OCI-LY7 (cell line): ENCODE results near the gene TRIM71. TPM values are rescaled to one million over a fixed set of nuclear protein-coding genes. Genes with fewer than 3 reads are reported as not detected.
"Not testable (repeated sequence)": the region's sequence is repeated elsewhere in the genome, so short reads cannot be mapped to it uniquely, and the experiment has no call there.

Source experiments
- BruUV-seq: library from RNA; stranded (reverse); fragments of 400-500 nt; replicated peaks from 2 replicates; lab custom pipeline; 2021; lab: Mats Ljungman, UMichigan
- CTCF ChIA-PET: fragments of 300-600 bp; sonication (Branson Sonifier 250); formaldehyde crosslinking; loops from one replicate; lab custom pipeline; 2022; ENCODE audit warnings: antibody characterized with exemption; ENCODE audit not compliant: unreplicated experiment; lab: Charles Lee
- POLR2A ChIA-PET: fragments of 300-600 bp; sonication (Branson Sonifier 250); formaldehyde crosslinking; loops from one replicate; lab custom pipeline; 2022; ENCODE audit warnings: antibody characterized with exemption; lab: Charles Lee
- DNase-seq: peaks from one replicate; pipeline ENCODE4 v3.0.0-alpha.2; 2015; ENCODE audit warnings: low spot score
- H2AFZ ChIP-seq: fragments of 200-600 bp; sonication (generic), shearing (Covaris generic); 2 replicates; pipeline ENCODE4 v1.6.1; 2014; ENCODE audit warnings: mild to moderate bottlenecking, antibody characterized with exemption, low read length, moderate library complexity
- H3K27ac ChIP-seq: fragments of 200-600 bp; sonication (generic); 2 replicates; pipeline ENCODE4 v1.5.1; 2014; ENCODE audit warnings: mixed run types, low read depth, mild to moderate bottlenecking, moderate library complexity, low read length, inconsistent platforms; ENCODE audit not compliant: poor library complexity, severe bottlenecking
- H3K36me3 ChIP-seq: fragments of 200-600 bp; sonication (generic); 2 replicates; pipeline ENCODE4 v1.6.1; 2014; ENCODE audit warnings: mild to moderate bottlenecking, antibody characterized with exemption, low read length, moderate library complexity, mixed read lengths; ENCODE audit not compliant: insufficient read depth
- H3K4me1 ChIP-seq: fragments of 200-600 bp; sonication (generic); 2 replicates; pipeline ENCODE4 v1.5.1; 2014; ENCODE audit warnings: mild to moderate bottlenecking, low read length; ENCODE audit not compliant: insufficient read depth, poor library complexity, severe bottlenecking
- H3K4me2 ChIP-seq: fragments of 200-600 bp; sonication (generic); 2 replicates; pipeline ENCODE4 v1.6.1; 2014; ENCODE audit warnings: mild to moderate bottlenecking, low read length
- H3K4me3 ChIP-seq: fragments of 200-600 bp; sonication (generic); 2 replicates; pipeline ENCODE4 v1.5.1; 2014; ENCODE audit warnings: mild to moderate bottlenecking, low read depth, low read length; ENCODE audit not compliant: poor library complexity, severe bottlenecking
- H3K79me2 ChIP-seq: fragments of 200-600 bp; sonication (generic); 2 replicates; pipeline ENCODE4 v1.6.1; 2016; ENCODE audit warnings: low read depth, mild to moderate bottlenecking, low read length, moderate library complexity, mixed read lengths; ENCODE audit not compliant: insufficient read depth
- H3K9me2 ChIP-seq: fragments of 200-600 bp; sonication (generic); 2 replicates; pipeline ENCODE4 v1.6.1; 2016; ENCODE audit warnings: mild to moderate bottlenecking, low read length, mixed read lengths; ENCODE audit not compliant: insufficient read depth
- H3K9me3 ChIP-seq: fragments of 200-600 bp; sonication (generic); 2 replicates; pipeline ENCODE4 v1.6.1; 2014; ENCODE audit warnings: mild to moderate bottlenecking, mixed run types, low read length, mixed read lengths
- H4K20me1 ChIP-seq: fragments of 200-600 bp; sonication (generic); 2 replicates; pipeline ENCODE4 v1.6.1; 2014; ENCODE audit warnings: mild to moderate bottlenecking, antibody characterized with exemption, low read length, moderate library complexity, mixed read lengths; ENCODE audit not compliant: insufficient read depth
- EZH2phosphoT487 ChIP-seq: fragments of 200-600 bp; sonication (generic); IDR thresholded peaks from 2 replicates; pipeline ENCODE4 v1.6.1; 2018; ENCODE audit warnings: low read depth, borderline replicate concordance, mild to moderate bottlenecking, mixed run types, antibody characterized with exemption, low read length, moderate library complexity, mixed read lengths
- intact Hi-C: fragments of 100-400 bp; cut with micrococcal nuclease; formaldehyde crosslinking; loops from one replicate; pipeline ENCODE4 v1.10.0; 2022; ENCODE audit not compliant: unreplicated experiment
- total RNA-seq, 2 experiments: library from RNA; depleted of rRNA in 1 of 2; stranded (reverse); fragments of >200 nt in 1 of 2; shearing (Covaris generic) in 1 of 2; gene quantifications; 2 replicates each; pipeline ENCODE4 v1.2.3, GENCODE V29; 2014 to 2022
- TF ChIP-seq, protein P1 (sequence below): fragments of 200-600 bp; sonication (generic); conservative IDR thresholded peaks from 2 replicates; pipeline ENCODE4 v1.5.1; 2014; ENCODE audit warnings: mild to moderate bottlenecking, antibody characterized with exemption, low read length, moderate library complexity, mixed read lengths

TRIM71 gene
- total RNA-seq, 2 experiments from 2014 or later = not detected

DNA sequence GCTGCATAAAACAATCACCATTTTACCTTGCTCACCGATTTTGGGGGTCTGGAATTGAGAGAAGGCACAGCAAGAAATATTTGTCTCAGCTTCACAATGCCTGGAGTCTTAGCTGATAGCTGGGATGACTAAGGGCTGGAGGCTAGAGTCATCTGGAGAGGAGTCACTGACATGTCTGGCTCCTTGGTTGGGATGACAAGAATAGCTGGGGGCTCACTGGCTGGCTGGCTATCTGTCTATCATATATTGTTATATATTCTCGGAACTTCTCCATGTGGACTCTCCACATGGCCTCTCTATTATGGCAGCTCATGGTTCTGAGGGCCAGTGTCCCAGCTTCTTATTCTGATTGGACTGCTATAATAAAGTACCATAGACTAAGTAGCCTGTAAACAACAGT lies 20.0 kb upstream of the TRIM71 start:
- POLR2A ChIA-PET = interaction anchor here (0.6 kb wide), 1 partner anchor 108 kb away, joined by 3 read pairs; no protein-coding TSS in a partner anchor
- CTCF ChIA-PET = no interaction called here
- no peak for DNase-seq
- no peaks in the 10 kb centered on the region for H3K9me2 ChIP-seq
- H3K4me2 ChIP-seq = no peak overlapping the region
- H3K4me1 ChIP-seq = no peaks in the 10 kb centered on the region
- TF ChIP-seq EZH2phosphoT487 = no peak
- TF ChIP-seq, protein P1, sequence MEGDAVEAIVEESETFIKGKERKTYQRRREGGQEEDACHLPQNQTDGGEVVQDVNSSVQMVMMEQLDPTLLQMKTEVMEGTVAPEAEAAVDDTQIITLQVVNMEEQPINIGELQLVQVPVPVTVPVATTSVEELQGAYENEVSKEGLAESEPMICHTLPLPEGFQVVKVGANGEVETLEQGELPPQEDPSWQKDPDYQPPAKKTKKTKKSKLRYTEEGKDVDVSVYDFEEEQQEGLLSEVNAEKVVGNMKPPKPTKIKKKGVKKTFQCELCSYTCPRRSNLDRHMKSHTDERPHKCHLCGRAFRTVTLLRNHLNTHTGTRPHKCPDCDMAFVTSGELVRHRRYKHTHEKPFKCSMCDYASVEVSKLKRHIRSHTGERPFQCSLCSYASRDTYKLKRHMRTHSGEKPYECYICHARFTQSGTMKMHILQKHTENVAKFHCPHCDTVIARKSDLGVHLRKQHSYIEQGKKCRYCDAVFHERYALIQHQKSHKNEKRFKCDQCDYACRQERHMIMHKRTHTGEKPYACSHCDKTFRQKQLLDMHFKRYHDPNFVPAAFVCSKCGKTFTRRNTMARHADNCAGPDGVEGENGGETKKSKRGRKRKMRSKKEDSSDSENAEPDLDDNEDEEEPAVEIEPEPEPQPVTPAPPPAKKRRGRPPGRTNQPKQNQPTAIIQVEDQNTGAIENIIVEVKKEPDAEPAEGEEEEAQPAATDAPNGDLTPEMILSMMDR = no peak
- H3K27ac ChIP-seq = no peak overlapping the region
- no TSS peak for BruUV-seq
- no peak overlapping the region for H3K4me3 ChIP-seq
- intact Hi-C loops = no loop called here
- no peaks in the 10 kb centered on the region for H4K20me1 ChIP-seq
- H3K79me2 ChIP-seq = no peaks in the 10 kb centered on the region
- no peaks in the 10 kb centered on the region for H3K9me3 ChIP-seq
- no peaks in the 10 kb centered on the region for H3K36me3 ChIP-seq
- H2AFZ ChIP-seq = no peak overlapping the region

DNA sequence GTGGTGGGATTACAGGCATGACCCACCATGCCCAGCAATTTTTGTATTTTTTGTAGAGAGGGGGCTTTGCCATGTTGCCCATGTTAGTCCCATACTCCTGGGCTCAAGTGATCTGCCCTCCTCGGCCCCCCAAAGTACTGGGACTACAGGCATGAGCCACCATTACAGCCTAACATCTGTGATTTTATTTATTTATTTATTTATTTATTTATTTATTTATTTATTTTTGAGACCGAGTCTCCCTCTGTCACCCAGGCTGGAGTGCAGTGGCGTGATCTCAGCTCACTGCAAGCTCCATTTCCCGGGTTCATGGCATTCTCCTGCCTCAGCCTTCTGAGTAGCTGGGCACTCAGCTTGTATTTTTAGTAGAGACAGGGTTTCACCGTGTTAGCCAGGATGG lies 16.4 kb upstream of the TRIM71 start:
- H3K4me1 ChIP-seq, H3K36me3 ChIP-seq, H4K20me1 ChIP-seq, H3K9me3 ChIP-seq, CTCF ChIA-PET, BruUV-seq, H3K79me2 ChIP-seq, H3K4me3 ChIP-seq, intact Hi-C loops, H3K27ac ChIP-seq, DNase-seq, H3K4me2 ChIP-seq, H3K9me2 ChIP-seq, H2AFZ ChIP-seq: not testable (repeated sequence)
- POLR2A ChIA-PET = interaction anchor here (0.6 kb wide), 1 partner anchor 328 kb away, joined by 3 read pairs; no protein-coding TSS in a partner anchor

DNA sequence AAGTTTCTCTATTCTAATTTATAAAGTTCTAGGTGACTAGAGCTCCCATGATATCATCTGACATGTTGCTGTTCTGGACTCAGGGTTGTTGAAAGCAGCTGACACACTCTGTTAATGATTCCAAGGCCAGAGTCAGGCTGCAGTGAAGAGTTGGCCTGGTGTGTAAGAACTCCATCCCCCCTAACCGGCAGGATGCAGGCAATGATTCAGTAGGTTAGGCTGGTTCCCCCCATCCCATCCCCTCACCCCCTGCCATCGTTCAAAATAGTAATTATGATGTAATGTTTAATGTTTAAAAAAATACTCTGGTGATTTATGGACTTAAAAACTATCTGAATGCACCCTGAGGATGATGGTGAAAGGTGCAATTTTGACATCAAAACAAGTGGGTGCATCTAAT lies 4.6 kb upstream of the TRIM71 start:
- peaks cover 4% of the 10 kb centered on the region for H3K4me1 ChIP-seq
- H3K4me3 ChIP-seq = no peak overlapping the region
- no peak overlapping the region for H3K27ac ChIP-seq
- TF ChIP-seq EZH2phosphoT487 = no peak
- TF ChIP-seq, protein P1 = no peak
- H3K36me3 ChIP-seq = no peaks in the 10 kb centered on the region
- H3K9me2 ChIP-seq = no peaks in the 10 kb centered on the region
- no peaks in the 10 kb centered on the region for H4K20me1 ChIP-seq
- intact Hi-C loops = no loop called here
- no peak overlapping the region for H2AFZ ChIP-seq
- ChIA-PET CTCF (interaction anchor here (0.6 kb wide), 1 partner anchor 106 kb away, joined by 3 read pairs; no protein-coding TSS in a partner anchor), POLR2A (no interaction called here)
- no peak for DNase-seq
- H3K9me3 ChIP-seq = no peaks in the 10 kb centered on the region
- no TSS peak for BruUV-seq
- H3K4me2 ChIP-seq = no peak overlapping the region
- H3K79me2 ChIP-seq = no peaks in the 10 kb centered on the region
